MCF 10A (cell line): ENCODE measurements around the gene KDM2A. TPM values are rescaled to one million over a fixed set of nuclear protein-coding genes. Genes with fewer than 3 reads are reported as not detected.
"Not testable (repeated sequence)": the region's sequence is repeated elsewhere in the genome, so short reads cannot be mapped to it uniquely, and the experiment has no call there.

ENCODE experiments used
- BruUV-seq: library from RNA; stranded (reverse); fragments of 400-500 nt; replicated peaks from 2 replicates; lab custom pipeline; 2021; lab: Mats Ljungman, UMichigan
- CTCF ChIA-PET: fragments of 300-600 bp; sonication (Branson Sonifier 250); formaldehyde crosslinking; extraction: SDS; loops from one replicate; lab custom pipeline; 2021; ENCODE audit warnings: antibody characterized with exemption, inconsistent platforms; lab: Yijun Ruan, JAX
- POLR2A ChIA-PET: fragments of 300-600, 350-650 bp; sonication (Branson Sonifier 250); formaldehyde crosslinking; extraction: SDS; loops from one replicate; lab custom pipeline; 2020; ENCODE audit warnings: antibody characterized with exemption, inconsistent platforms; lab: Yijun Ruan, JAX
- DNase-seq: peaks from one replicate; pipeline ENCODE4 v3.0.0-alpha.2; 2018; ENCODE audit not compliant: unreplicated experiment
- H3K27ac Mint-ChIP-seq: one replicate; pipeline ENCODE4 v1.8.0; 2022; ENCODE audit warnings: mild to moderate bottlenecking, low read depth, mixed read lengths; ENCODE audit not compliant: unreplicated experiment
- H3K27me3 Mint-ChIP-seq: one replicate; pipeline ENCODE4 v1.8.0; 2022; ENCODE audit warnings: mixed read lengths; ENCODE audit not compliant: insufficient read depth, unreplicated experiment
- H3K36me3 Mint-ChIP-seq: one replicate; pipeline ENCODE4 v1.8.0; 2022; ENCODE audit warnings: mild to moderate bottlenecking, moderate library complexity, mixed read lengths; ENCODE audit not compliant: insufficient read depth, unreplicated experiment
- H3K4me1 Mint-ChIP-seq: one replicate; pipeline ENCODE4 v1.8.0; 2022; ENCODE audit warnings: mixed read lengths; ENCODE audit not compliant: insufficient read depth, unreplicated experiment
- H3K4me3 Mint-ChIP-seq: one replicate; pipeline ENCODE4 v1.8.0; 2022; ENCODE audit warnings: mild to moderate bottlenecking, moderate library complexity, mixed read lengths; ENCODE audit not compliant: unreplicated experiment
- H3K9me3 Mint-ChIP-seq: one replicate; pipeline ENCODE4 v1.8.0; 2022; ENCODE audit warnings: mixed read lengths; ENCODE audit not compliant: unreplicated experiment
- intact Hi-C: fragments of 100-400 bp; cut with micrococcal nuclease; formaldehyde crosslinking; loops from 2 replicates; pipeline ENCODE4 v1.14.1; 2022
- total RNA-seq: library from RNA; stranded (reverse); gene quantifications from 2 replicates; pipeline ENCODE4 v1.2.3, GENCODE V29; 2022
- TF ChIP-seq, protein P1 (sequence below): fragments of 200-600 bp; IDR thresholded peaks from one replicate; pipeline ENCODE4 v1.8.0; 2022; ENCODE audit warnings: antibody characterized with exemption, mild to moderate bottlenecking; ENCODE audit not compliant: unreplicated experiment

KDM2A gene
- total RNA-seq, 1 experiment from 2014 or later, result 63.8 TPM

DNA sequence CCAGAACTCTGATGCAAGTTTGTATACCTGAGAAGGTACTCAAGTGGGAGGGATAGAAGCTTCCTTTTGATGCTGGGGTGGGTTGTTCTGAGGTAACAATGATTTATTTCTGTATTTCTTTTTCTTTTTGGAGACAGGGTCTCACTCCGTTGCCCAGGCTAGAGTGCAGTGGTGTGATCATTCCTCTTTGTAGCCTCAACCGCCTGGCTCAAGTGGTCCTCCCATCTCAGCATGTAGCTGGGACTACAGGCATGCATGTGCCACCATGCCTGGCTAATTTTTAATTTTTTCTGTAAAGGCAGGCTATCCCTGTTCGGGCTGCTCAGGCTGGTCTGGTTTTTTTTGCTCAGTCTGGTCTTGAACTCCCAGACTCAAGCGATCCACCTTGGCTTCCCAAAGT, 7.9 kb downstream of the KDM2A start:
- ChIA-PET CTCF (interaction anchor here (0.8 to 1.4 kb wide), 5 partner anchors 26 to 119 kb away, joined by 3 to 4 read pairs (median 3); no protein-coding TSS in a partner anchor), POLR2A (interaction anchor here (0.7 to 1.2 kb wide), 4 partner anchors 10 to 187 kb away, joined by 3 to 7 read pairs (median 4); no protein-coding TSS in a partner anchor)
- peaks cover 86% of the 10 kb centered on the region for H3K36me3 Mint-ChIP-seq
- DNase-seq, result no peak
- BruUV-seq, result no TSS peak
- TF ChIP-seq, protein P1, sequence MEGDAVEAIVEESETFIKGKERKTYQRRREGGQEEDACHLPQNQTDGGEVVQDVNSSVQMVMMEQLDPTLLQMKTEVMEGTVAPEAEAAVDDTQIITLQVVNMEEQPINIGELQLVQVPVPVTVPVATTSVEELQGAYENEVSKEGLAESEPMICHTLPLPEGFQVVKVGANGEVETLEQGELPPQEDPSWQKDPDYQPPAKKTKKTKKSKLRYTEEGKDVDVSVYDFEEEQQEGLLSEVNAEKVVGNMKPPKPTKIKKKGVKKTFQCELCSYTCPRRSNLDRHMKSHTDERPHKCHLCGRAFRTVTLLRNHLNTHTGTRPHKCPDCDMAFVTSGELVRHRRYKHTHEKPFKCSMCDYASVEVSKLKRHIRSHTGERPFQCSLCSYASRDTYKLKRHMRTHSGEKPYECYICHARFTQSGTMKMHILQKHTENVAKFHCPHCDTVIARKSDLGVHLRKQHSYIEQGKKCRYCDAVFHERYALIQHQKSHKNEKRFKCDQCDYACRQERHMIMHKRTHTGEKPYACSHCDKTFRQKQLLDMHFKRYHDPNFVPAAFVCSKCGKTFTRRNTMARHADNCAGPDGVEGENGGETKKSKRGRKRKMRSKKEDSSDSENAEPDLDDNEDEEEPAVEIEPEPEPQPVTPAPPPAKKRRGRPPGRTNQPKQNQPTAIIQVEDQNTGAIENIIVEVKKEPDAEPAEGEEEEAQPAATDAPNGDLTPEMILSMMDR, result no peak
- intact Hi-C loops, result no loop called here
- H3K9me3 Mint-ChIP-seq, result no peaks in the 10 kb centered on the region
- H3K4me1 Mint-ChIP-seq, result peaks cover 5% of the 10 kb centered on the region
- H3K4me3 Mint-ChIP-seq, result no peak overlapping the region
- H3K27ac Mint-ChIP-seq, result no peak overlapping the region
- H3K27me3 Mint-ChIP-seq, result no peaks in the 10 kb centered on the region

DNA sequence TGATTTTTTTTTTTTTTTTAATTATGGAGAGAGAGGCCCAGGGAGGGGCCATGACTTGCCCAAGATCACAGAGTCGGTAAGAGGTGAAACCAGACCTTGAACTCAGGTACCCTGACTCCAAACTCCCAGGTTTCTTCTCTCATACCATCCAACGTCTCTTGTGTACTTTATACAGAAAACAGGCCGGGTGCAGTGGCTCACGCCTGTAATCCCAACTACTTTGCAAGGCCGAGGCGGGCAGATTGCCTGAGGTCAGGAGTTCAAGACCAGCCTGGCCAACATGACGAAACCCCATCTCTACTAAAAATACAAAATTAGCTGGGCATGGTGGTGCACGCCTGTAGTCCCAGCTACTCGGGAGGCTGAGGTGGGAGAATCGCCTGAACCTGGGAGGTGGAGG, 11.8 kb downstream of the KDM2A start:
- H3K4me3 Mint-ChIP-seq, BruUV-seq, intact Hi-C loops, H3K27me3 Mint-ChIP-seq, CTCF ChIA-PET, H3K27ac Mint-ChIP-seq, H3K4me1 Mint-ChIP-seq, DNase-seq, H3K9me3 Mint-ChIP-seq: not testable (repeated sequence)
- POLR2A ChIA-PET, result interaction anchor here (0.6 to 2.8 kb wide), 2 partner anchors 10 to 338 kb away, joined by 3 to 8 read pairs; partner anchors contain the start of gene TMEM134
- peaks cover 84% of the 10 kb centered on the region for H3K36me3 Mint-ChIP-seq

DNA sequence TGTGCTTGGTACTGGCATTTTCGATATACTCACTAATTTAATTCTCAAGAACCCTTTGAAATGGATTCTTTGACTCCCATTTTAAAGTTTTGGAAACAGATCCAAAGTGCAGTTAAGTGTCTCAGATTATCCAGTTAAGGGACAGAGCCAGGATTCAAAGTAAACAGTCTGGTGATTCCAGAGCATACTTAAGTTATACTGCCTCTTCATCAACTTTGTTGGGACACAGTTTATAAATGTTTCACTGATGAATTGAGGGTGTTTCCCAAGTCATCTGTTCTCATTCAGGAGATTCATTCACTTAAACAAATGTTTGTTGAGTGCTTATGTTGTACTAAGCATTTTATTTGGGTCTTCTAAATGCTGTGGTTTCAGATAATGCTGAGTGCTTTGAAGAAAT, 17.1 kb downstream of the KDM2A start:
- ChIA-PET CTCF (interaction anchor here (1.0 kb wide), 1 partner anchor 32 kb away, joined by 3 read pairs; no protein-coding TSS in a partner anchor), POLR2A (interaction anchor here (0.6 kb wide), 1 partner anchor 8 kb away, joined by 3 read pairs; no protein-coding TSS in a partner anchor)
- Mint-ChIP-seq H3K9me3 (no peaks in the 10 kb centered on the region), H3K27ac (no peak overlapping the region), H3K36me3 (peaks cover 84% of the 10 kb centered on the region), H3K4me3 (no peak overlapping the region), H3K4me1 (peaks cover 7% of the 10 kb centered on the region), H3K27me3 (no peaks in the 10 kb centered on the region)
- BruUV-seq, result no TSS peak
- intact Hi-C loops, result no loop called here
- DNase-seq, result no peak
- TF ChIP-seq, protein P1, result no peak

DNA sequence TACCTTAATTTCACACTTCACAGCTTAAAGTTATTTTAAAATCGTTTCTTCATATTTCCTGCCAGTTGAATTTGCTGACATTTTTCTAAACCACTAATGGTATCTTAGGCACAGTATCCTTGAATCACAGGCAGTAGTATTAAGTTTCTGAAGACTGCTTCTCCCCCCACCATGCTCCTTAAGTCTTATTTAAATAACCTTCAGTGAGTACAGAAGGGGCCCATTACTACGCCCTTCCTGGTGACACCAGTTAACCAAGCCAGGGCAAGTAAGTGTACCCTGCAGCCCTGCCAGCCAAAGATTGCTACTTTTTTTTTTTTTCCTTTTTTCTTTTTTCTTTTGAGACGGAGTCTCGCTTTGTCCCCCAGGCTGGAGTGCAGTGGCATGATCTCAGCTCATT, 19.9 kb downstream of the KDM2A start:
- intact Hi-C loops, result no loop called here
- no peak overlapping the region for H3K4me3 Mint-ChIP-seq
- ChIA-PET CTCF (no interaction called here), POLR2A (interaction anchor here (1.2 kb wide), 1 partner anchor 77 kb away, joined by 3 read pairs; no protein-coding TSS in a partner anchor)
- no peak overlapping the region for H3K27ac Mint-ChIP-seq
- TF ChIP-seq, protein P1, result no peak
- BruUV-seq, result no TSS peak
- peaks cover 83% of the 10 kb centered on the region for H3K36me3 Mint-ChIP-seq
- no peaks in the 10 kb centered on the region for H3K9me3 Mint-ChIP-seq
- DNase-seq, result no peak
- H3K4me1 Mint-ChIP-seq, result peaks cover 7% of the 10 kb centered on the region
- H3K27me3 Mint-ChIP-seq, result no peaks in the 10 kb centered on the region
